Measurements from ENCODE around the gene CDCP2.
A peak's percentile ranks its signal among the peaks of the same experiment; 100 is the strongest.

The CDCP2 gene

GRCh38 chr1:54178296-54179070, 25.7 kb upstream of the CDCP2 start:
- no peak for TF ChIP-seq CTCF (IDR thresholded peaks at IDR 0.05; ENCODE audit: unreplicated experiment in 3 of 3)
- H3K4me3 Mint-ChIP-seq = no peak overlapping the region
- H3K27ac Mint-ChIP-seq = no peak overlapping the region
- H3K27me3 Mint-ChIP-seq (ENCODE audit: low read depth) = no peaks in the 10 kb centered on the region
- H3K4me1 Mint-ChIP-seq = peaks cover 6% of the 10 kb centered on the region
- H3K9me3 Mint-ChIP-seq = no peaks in the 10 kb centered on the region
- H3K36me3 Mint-ChIP-seq (ENCODE audit: low read depth) = peaks cover 11% of the 10 kb centered on the region

DNA sequence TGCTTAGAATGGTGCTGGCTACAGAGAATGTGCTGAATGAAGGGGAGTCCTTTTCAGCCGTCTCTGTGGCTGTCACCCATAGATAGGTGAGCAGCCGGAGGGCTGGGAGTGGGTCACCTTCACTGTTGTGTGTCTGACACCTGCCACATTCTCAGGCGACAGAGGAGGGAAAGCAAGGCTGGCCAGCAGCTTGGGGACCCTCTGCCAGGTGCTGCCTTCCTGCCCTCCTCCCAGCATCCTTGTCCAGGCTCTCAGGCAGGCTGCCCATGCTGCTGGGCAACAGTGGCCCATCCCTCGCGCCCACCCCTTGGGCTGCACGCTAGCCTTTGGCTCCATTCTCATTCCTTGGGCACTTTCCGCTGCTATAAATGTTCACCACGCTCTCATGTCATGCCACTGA, 24.9 kb upstream of the CDCP2 start:
- Mint-ChIP-seq H3K27ac (no peak overlapping the region), H3K27me3 (ENCODE audit: low read depth) (no peaks in the 10 kb centered on the region), H3K4me3 (no peak overlapping the region), H3K36me3 (ENCODE audit: low read depth) (peaks cover 6% of the 10 kb centered on the region), H3K9me3 (no peaks in the 10 kb centered on the region), H3K4me1 (peaks cover 12% of the 10 kb centered on the region)
- TF ChIP-seq CTCF (IDR thresholded peaks at IDR 0.05; ENCODE audit: unreplicated experiment in 3 of 3) = no peak

DNA sequence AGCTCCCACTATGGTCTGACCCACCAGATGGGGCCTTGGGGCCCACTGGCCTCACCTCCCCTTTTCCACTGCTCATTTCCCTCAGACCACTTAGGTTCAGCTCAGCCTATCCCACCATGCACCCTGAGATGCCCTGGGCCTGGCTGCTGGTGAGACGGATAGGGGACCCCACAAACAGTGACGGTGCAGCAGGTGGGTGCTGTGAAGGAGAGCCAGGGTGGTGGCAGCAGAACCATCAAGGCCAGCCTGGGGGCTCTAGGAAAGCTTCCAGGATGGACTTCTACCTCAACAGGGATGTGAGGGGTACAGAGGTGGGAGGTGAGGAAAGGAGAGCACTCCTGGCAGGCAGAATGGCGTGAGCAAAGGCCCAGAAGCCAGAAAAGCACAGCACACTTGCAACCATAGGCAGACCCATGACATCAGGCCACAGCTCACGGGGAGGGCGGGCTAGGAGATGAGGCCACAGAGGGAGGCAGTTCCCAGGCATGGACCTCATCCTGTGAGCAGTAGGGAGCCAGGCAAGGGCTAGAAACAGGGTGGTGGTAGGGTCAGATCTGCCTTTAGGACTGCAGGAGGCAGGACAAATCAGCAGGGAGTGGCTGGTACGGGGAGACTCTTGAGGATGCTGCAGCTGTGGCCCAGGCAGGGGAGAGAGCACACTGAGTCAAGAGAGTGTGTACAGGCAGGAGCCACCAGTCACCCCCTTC, 24.0 kb upstream of the CDCP2 start:
- no peaks in the 10 kb centered on the region for H3K27me3 Mint-ChIP-seq (ENCODE audit: low read depth)
- peaks cover 6% of the 10 kb centered on the region for H3K36me3 Mint-ChIP-seq (ENCODE audit: low read depth)
- no peak overlapping the region for H3K4me3 Mint-ChIP-seq
- TF ChIP-seq CTCF (IDR thresholded peaks at IDR 0.05; ENCODE audit: unreplicated experiment in 3 of 3) = no peak
- peaks cover 16% of the 10 kb centered on the region for H3K4me1 Mint-ChIP-seq
- no peak overlapping the region for H3K27ac Mint-ChIP-seq
- H3K9me3 Mint-ChIP-seq = no peaks in the 10 kb centered on the region

DNA sequence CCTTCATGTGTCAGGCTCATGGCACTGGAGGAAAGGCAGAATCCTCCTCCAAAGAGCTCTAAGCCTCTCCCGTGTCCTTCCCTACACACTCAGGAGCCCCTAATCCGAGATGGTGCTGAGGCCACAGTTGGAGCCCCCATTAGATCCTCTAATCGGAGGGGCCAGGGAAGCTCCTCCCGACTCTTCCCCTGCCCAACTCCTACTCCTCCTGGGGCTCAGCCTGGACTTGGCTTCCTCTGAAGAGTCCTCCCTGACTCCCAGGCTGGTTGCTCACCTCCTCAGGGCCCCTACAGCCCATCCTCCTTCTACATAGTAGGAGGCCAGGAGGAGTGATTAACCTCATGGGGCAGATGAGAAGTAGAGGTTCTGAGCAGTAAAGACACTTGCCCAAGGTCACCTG, 21.3 kb upstream of the CDCP2 start:
- H3K9me3 Mint-ChIP-seq = no peaks in the 10 kb centered on the region
- no peak for TF ChIP-seq CTCF (IDR thresholded peaks at IDR 0.05; ENCODE audit: unreplicated experiment in 3 of 3)
- no peak overlapping the region for H3K27ac Mint-ChIP-seq
- H3K36me3 Mint-ChIP-seq (ENCODE audit: low read depth) = no peaks in the 10 kb centered on the region
- H3K4me1 Mint-ChIP-seq = peaks cover 10% of the 10 kb centered on the region
- H3K4me3 Mint-ChIP-seq = no peak overlapping the region
- no peaks in the 10 kb centered on the region for H3K27me3 Mint-ChIP-seq (ENCODE audit: low read depth)

- TF ChIP-seq CTCF (IDR thresholded peaks at IDR 0.05; ENCODE audit: unreplicated experiment in 3 of 3) = no peak
- no peaks in the 10 kb centered on the region for H3K9me3 Mint-ChIP-seq
- H3K27me3 Mint-ChIP-seq (ENCODE audit: low read depth) = no peaks in the 10 kb centered on the region
- no peaks in the 10 kb centered on the region for H3K36me3 Mint-ChIP-seq (ENCODE audit: low read depth)
- H3K27ac Mint-ChIP-seq = peak overlapping the region in 2 of 3 experiments; percentile 40 to 81
- peaks cover 10% of the 10 kb centered on the region for H3K4me1 Mint-ChIP-seq
- no peak overlapping the region for H3K4me3 Mint-ChIP-seq
These were observed 20.9 kb upstream of the CDCP2 start for GRCh38 chr1:54173681-54174080.
